Measurements from ENCODE around the gene COL21A1. TPM values are rescaled to one million over a fixed set of nuclear protein-coding genes. Genes with fewer than 3 reads are reported as not detected.

COL21A1 gene
- total and polyA plus RNA-seq, 2 donors (not counting 1 experiment from before 2014, with no cell fraction given): 6.9 to 28.2 TPM

DNA sequence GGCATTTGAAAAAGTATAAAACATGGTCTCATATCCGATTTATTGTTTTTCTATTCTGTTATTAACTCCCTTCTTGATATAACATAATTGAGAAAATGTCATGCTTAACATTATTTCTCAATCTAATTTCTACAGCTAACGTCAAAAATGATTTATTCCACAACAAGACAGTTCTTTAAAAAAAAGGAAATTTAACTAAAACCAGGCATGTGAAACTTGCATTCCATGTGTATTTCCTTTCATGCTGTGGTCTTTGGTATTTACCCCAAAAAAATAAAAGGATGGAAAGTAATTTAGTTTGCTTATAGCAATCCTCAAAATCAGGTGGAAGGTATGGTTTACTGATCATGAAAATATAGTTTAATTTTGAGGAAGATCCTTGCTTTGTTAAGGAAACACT lies 142.8 kb downstream of the COL21A1 start:
- no peak overlapping the region for H3K9ac ChIP-seq (ENCODE audit: insufficient read depth, low read length)
- H3K4me3 ChIP-seq (replicated peaks in 1 of 4; ENCODE audit: control extremely low read depth in 1 of 4, insufficient read depth in 1 of 4, low read depth in 3 of 4, low read length in 4 of 4): no peak overlapping the region
- no peak overlapping the region for H3K27ac ChIP-seq (ENCODE audit: insufficient read depth, low read length)
- no peaks in the 10 kb centered on the region for H4K20me1 ChIP-seq (ENCODE audit: control insufficient read depth, extremely low read depth, insufficient read depth, low read length)
- no peaks in the 10 kb centered on the region for H3K27me3 ChIP-seq (ENCODE audit: control insufficient read depth, insufficient read depth, low read length)
- no peak for TF ChIP-seq EZH2 (IDR thresholded peaks at IDR 0.05; ENCODE audit: low read length, missing control alignments)
- TF ChIP-seq, protein P1, sequence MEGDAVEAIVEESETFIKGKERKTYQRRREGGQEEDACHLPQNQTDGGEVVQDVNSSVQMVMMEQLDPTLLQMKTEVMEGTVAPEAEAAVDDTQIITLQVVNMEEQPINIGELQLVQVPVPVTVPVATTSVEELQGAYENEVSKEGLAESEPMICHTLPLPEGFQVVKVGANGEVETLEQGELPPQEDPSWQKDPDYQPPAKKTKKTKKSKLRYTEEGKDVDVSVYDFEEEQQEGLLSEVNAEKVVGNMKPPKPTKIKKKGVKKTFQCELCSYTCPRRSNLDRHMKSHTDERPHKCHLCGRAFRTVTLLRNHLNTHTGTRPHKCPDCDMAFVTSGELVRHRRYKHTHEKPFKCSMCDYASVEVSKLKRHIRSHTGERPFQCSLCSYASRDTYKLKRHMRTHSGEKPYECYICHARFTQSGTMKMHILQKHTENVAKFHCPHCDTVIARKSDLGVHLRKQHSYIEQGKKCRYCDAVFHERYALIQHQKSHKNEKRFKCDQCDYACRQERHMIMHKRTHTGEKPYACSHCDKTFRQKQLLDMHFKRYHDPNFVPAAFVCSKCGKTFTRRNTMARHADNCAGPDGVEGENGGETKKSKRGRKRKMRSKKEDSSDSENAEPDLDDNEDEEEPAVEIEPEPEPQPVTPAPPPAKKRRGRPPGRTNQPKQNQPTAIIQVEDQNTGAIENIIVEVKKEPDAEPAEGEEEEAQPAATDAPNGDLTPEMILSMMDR (conservative IDR thresholded peaks at IDR 0.05 in 1 of 2, IDR thresholded peaks at IDR 0.05 in 1 of 2; ENCODE audit: low read depth in 1 of 2, low read length in 2 of 2): no peak
- no peaks in the 10 kb centered on the region for H3K36me3 ChIP-seq (ENCODE audit: control insufficient read depth, insufficient read depth, low read length)
- no peaks in the 10 kb centered on the region for H3K9me3 ChIP-seq (ENCODE audit: control insufficient read depth, insufficient read depth, low read depth, low read length)
- DNase-seq (ENCODE audit: low read depth in 2 of 2): no peak
- H3K4me2 ChIP-seq (ENCODE audit: extremely low read depth, insufficient read depth, low read length): no peak overlapping the region
- H3K4me1 ChIP-seq (ENCODE audit: control insufficient read depth, extremely low read depth, insufficient read depth, low read length): no peaks in the 10 kb centered on the region
- H2AFZ ChIP-seq (ENCODE audit: low read length): no peak overlapping the region
- H3K79me2 ChIP-seq (ENCODE audit: control insufficient read depth, insufficient read depth, low read length): no peaks in the 10 kb centered on the region

DNA sequence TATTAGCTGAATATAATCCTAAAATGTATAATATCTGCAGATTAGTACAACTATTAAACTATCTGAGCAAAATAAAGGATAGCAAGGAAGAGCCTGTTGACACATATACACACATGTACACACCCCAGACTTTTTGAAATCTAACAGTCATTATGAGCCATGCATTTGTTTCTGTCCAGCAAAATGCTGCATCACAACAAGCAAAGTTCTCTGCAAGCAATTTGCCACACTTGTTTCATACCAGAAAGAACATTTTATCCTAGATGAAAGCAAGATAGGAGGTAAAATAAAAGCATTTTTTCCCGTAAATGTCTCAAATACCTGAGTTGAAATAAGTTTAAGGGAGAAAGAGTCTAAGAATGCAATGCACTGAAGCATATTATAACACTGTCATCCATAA lies 145.2 kb downstream of the COL21A1 start:
- Histone ChIP-seq H4K20me1 (ENCODE audit: control insufficient read depth, extremely low read depth, insufficient read depth, low read length) (no peaks in the 10 kb centered on the region), H3K79me2 (ENCODE audit: control insufficient read depth, insufficient read depth, low read length) (no peaks in the 10 kb centered on the region), H2AFZ (ENCODE audit: low read length) (no peak overlapping the region), H3K27me3 (ENCODE audit: control insufficient read depth, insufficient read depth, low read length) (no peaks in the 10 kb centered on the region), H3K36me3 (ENCODE audit: control insufficient read depth, insufficient read depth, low read length) (no peaks in the 10 kb centered on the region), H3K4me2 (ENCODE audit: extremely low read depth, insufficient read depth, low read length) (no peak overlapping the region), H3K9ac (ENCODE audit: insufficient read depth, low read length) (no peak overlapping the region), H3K4me3 (replicated peaks in 1 of 4; ENCODE audit: control extremely low read depth in 1 of 4, insufficient read depth in 1 of 4, low read depth in 3 of 4, low read length in 4 of 4) (no peak overlapping the region), H3K9me3 (ENCODE audit: control insufficient read depth, insufficient read depth, low read depth, low read length) (no peaks in the 10 kb centered on the region), H3K4me1 (ENCODE audit: control insufficient read depth, extremely low read depth, insufficient read depth, low read length) (no peaks in the 10 kb centered on the region), H3K27ac (ENCODE audit: insufficient read depth, low read length) (no peak overlapping the region)
- TF ChIP-seq, protein P1 (conservative IDR thresholded peaks at IDR 0.05 in 1 of 2, IDR thresholded peaks at IDR 0.05 in 1 of 2; ENCODE audit: low read depth in 1 of 2, low read length in 2 of 2): no peak
- no peak for TF ChIP-seq EZH2 (IDR thresholded peaks at IDR 0.05; ENCODE audit: low read length, missing control alignments)
- DNase-seq (ENCODE audit: low read depth in 2 of 2): no peak

DNA sequence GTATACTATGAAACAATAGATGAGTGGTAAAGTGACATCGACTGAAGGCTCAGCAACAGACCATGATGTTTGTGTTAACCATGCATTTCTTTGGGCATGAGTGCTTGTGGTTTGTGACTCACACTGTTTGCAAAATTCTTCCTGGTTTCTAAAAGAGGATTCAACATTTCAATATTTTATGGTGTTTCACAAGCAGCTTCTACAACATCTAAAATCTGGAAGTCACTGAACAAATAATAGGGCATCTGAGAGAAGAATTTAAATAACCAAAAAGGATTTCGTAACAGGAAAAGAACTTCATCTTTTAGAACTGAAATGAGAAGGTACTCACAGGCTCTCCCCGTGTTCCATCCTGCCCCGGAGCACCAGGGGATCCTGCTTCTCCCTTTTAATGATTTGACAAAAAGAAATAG lies 146.2 kb downstream of the COL21A1 start:
- TF ChIP-seq EZH2 (IDR thresholded peaks at IDR 0.05; ENCODE audit: low read length, missing control alignments): no peak
- TF ChIP-seq, protein P1 (conservative IDR thresholded peaks at IDR 0.05 in 1 of 2, IDR thresholded peaks at IDR 0.05 in 1 of 2; ENCODE audit: low read depth in 1 of 2, low read length in 2 of 2): no peak
- no peaks in the 10 kb centered on the region for H3K4me1 ChIP-seq (ENCODE audit: control insufficient read depth, extremely low read depth, insufficient read depth, low read length)
- H3K9me3 ChIP-seq (ENCODE audit: control insufficient read depth, insufficient read depth, low read depth, low read length): no peaks in the 10 kb centered on the region
- DNase-seq (ENCODE audit: low read depth in 2 of 2): peak; percentile 96 to 98
- H3K79me2 ChIP-seq (ENCODE audit: control insufficient read depth, insufficient read depth, low read length): no peaks in the 10 kb centered on the region
- H3K27me3 ChIP-seq (ENCODE audit: control insufficient read depth, insufficient read depth, low read length): no peaks in the 10 kb centered on the region
- no peak overlapping the region for H3K27ac ChIP-seq (ENCODE audit: insufficient read depth, low read length)
- no peak overlapping the region for H3K4me3 ChIP-seq (replicated peaks in 1 of 4; ENCODE audit: control extremely low read depth in 1 of 4, insufficient read depth in 1 of 4, low read depth in 3 of 4, low read length in 4 of 4)
- H4K20me1 ChIP-seq (ENCODE audit: control insufficient read depth, extremely low read depth, insufficient read depth, low read length): no peaks in the 10 kb centered on the region
- H3K36me3 ChIP-seq (ENCODE audit: control insufficient read depth, insufficient read depth, low read length): no peaks in the 10 kb centered on the region
- H3K4me2 ChIP-seq (ENCODE audit: extremely low read depth, insufficient read depth, low read length): peak overlapping the region; percentile 9
- H2AFZ ChIP-seq (ENCODE audit: low read length): no peak overlapping the region
- H3K9ac ChIP-seq (ENCODE audit: insufficient read depth, low read length): no peak overlapping the region

Data from fibroblast of lung (primary cell).